Measurements from ENCODE around the gene UBA6.
A peak's percentile ranks its signal among the peaks of the same experiment; 100 is the strongest.
"Not testable (repeated sequence)": the region's sequence is repeated elsewhere in the genome, so short reads cannot be mapped to it uniquely, and the experiment has no call there.

The UBA6 gene

DNA sequence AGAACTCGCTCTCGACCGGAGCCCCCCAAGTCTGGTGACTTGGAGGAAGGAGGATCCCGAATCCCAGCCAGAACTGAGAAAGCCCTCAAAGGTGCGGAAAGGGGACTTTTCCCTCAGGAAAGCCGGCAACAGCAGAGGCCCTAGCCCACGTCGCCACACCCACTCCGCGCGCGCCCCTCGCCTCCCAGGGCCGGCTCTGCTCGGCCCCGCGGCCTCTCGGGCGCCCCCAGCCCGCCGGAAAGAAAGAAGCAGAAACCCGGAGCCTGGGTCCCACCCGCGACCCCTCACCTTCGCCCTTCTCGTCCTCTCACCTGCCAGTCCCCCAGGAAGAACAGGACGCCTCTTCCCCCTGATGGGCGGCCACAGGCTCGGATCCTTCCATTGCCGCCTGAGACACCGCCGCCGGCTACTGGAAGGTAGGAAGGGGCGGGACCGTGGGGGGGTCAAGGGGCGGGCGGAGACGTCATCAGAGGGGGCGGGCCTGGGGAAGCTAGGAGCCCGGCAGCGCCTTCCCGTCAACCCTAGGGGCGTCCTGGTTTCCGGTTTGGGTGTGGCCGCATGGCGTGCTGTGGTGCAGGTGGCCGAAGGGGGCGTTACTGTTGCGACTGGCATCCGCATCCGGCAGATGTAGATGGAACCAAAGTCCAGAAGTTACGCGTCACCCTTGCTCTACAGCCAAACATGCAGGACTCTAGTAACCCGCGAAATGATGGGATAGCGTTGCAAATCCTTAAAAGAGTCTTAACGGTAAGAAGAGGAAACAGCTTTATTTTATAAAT, at the start of gene UBA6:
Gene UBA6, minus strand, starts transcription at position 418 of the 779 bp plus-strand sequence. Its CDS starts 36 bp downstream, at position 382.
- peak; percentile 85 to 89 (median 87) for DNase-seq (ENCODE audit: low read depth in 3 of 3, low spot score in 1 of 3)

DNA sequence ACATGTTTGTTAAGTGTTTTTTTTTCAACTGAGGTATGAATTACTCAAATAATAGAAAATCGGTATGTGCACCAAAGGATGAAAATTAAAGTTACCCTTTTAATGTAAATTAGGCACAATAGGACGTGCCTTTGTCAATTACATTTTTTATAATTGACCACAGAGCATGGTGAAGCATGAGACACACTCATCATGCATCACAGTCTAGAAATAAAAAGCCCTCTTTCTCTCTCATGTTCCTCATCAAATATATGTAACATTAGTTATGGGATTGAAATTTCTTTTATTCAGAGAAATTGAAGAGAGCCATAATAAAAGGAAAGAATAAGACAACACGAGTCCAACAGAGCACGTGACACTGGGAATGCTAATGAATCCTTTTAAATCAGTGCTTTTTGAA, 49.7 kb upstream of the UBA6 start:
- no peak for DNase-seq (ENCODE audit: low read depth in 3 of 3, low spot score in 1 of 3)

DNA sequence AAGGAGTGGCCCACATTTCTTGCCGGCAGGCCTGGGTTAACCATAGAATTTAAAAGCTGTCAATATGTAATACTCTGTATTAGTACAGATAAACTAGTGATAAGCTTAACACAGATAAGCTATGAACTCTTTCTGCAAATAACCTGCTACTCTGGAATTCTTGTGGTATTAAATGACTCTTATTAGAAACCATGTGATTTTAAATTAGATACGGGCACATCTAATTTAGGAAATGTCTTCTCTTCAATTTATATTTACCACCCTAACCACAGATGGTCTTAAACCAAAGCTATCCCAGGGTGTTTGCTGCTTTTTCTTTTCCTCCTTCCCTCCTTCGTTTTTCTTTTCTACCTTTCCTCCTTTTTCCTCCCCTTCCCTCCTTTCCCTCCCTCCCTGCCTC, 48.3 kb upstream of the UBA6 start:
- DNase-seq (ENCODE audit: low read depth in 3 of 3, low spot score in 1 of 3) = no peak

DNA sequence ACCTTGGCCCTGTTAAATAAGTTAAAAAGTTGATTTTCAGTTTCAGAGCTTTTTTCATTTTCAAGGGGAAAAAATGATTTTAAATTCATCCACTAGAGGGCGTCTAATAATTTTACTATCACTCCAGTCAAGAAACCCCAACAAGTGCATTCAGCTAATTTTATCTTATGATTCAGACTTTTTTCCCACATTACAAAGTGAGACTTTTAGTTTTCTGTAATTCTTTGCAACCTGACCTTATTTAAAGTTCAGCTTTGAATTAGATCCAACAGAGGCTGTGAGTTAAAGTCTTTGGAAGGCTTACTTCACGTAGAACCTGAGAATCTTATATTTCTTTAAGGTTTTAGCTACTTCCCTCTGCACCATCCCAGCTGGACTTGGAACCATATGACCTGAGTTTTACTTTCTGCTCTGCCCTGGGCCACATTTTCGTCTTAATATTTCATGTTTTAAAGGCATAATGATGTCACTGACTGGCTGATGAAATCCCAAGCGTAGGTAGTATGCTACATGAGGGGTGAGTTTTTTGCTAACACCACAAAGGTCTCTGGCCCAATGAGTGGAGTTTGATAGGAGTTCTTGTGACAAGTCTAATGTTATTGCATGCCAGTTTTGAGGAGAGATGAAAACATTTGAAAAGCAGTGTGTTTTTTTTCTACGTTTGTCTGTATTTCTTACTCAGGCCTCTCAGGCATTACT, 46.0 kb upstream of the UBA6 start:
- no peak for DNase-seq (ENCODE audit: low read depth in 3 of 3, low spot score in 1 of 3)

DNA sequence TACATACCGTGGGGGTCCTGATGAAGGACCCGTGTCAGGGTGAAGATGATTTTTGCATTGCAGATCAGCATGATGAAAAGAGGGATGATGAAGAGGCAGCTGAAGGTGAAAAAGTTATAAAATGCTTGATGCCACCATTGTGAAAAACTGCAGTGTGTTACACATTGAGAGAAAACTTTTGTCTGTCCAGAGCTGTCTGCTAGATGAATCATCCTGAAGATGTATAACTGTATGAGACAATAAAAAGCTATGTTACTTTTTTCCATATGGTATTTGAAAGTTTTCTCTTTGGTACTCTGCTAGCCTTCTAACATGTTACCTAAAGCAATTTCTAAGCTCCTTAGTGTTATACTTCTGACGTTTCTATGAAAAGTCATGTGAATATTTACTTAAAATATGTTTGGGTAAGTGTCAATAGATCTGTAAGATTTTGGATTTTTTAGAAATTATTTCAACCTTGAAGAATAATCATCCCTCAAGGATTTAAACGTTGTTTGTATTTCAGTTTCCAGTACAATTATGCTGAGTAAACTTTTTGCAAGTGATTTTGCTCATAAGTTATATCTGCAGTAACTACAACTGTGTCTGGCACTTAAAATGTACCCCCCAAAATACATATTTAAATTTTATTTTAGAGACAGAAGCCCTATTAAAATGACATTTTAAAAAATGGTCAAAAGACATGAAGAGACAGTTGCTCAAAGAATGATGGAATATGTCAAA, 43.8 kb upstream of the UBA6 start:
- DNase-seq (ENCODE audit: low read depth in 3 of 3, low spot score in 1 of 3) = no peak

DNA sequence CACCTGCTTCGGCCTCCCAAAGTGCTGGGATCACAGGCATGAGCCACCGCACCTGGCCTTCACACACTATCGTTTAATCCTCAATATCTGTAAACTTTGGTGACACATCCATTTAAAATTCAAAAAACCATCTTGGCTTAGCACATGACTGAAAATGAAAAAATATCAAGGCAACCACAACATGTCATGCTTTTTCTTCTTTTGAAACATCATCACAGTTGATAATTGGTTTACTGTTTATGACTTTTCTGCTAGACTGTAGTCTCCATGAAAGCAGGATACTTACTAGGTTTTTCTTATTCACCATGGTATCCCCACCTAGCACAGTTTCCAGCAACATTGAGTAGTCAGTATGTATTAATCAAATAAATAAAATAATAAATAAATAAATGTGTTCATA, 42.2 kb upstream of the UBA6 start:
- DNase-seq (ENCODE audit: low read depth in 3 of 3, low spot score in 1 of 3) = no peak

DNA sequence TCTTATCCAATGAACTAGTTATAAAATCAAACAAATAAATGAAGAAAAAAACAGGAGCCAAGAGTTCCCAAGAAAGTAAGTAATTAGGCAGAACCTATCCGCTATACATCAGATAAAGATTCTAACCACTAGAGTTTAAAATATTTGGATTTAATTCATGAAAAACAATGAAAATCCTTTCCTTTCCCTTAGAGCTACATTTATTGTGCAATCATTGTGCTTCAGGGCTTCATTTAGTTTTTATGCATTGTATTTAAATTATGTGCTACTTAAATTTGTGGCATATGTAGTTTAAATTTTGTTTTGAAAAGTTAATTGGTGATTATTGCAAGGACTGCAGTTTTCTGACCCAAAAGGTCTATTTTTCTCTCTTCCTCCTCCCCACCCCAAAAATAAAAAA, 35.3 kb upstream of the UBA6 start:
- no peak for DNase-seq (ENCODE audit: low read depth in 3 of 3, low spot score in 1 of 3)

DNA sequence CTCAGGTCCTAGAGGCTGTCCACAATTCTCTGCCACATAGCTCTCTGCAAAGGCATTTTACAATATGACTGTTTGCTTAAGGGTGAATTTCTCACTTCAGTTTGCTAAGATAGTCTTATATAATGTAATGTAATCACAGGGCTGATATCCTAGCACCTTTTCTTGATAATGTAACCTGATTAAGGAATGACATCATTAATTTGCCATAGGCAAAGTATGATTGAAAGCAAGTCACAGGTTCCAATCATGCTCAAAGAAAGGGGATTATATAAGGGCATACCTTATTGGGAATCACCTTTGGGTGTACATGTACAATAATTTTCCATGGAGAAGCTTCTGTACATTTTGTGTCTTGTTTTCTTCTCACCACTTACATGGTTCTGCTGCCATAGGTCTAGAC, 34.4 kb upstream of the UBA6 start:
- no peak for DNase-seq (ENCODE audit: low read depth in 3 of 3, low spot score in 1 of 3)

DNA sequence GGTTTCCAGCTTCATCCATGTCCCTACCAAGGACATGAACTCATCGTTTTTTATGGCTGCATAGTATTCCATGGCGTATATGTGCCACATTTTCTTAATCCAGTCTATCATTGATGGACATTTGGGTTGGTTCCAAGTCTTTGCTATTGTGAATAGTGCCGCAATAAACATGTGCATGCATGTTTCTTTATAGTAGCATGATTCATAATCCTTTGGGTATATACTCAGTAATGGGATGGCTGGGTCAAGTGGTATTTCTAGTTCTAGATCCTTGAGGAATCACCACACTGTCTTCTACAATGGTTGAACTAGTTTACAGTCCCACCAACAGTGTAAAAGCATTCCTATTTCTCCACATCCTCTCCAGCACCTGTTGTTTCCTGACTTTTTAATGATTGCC, 29.6 kb upstream of the UBA6 start:
- not testable (repeated sequence) for DNase-seq (ENCODE audit: low read depth in 3 of 3, low spot score in 1 of 3)

DNA sequence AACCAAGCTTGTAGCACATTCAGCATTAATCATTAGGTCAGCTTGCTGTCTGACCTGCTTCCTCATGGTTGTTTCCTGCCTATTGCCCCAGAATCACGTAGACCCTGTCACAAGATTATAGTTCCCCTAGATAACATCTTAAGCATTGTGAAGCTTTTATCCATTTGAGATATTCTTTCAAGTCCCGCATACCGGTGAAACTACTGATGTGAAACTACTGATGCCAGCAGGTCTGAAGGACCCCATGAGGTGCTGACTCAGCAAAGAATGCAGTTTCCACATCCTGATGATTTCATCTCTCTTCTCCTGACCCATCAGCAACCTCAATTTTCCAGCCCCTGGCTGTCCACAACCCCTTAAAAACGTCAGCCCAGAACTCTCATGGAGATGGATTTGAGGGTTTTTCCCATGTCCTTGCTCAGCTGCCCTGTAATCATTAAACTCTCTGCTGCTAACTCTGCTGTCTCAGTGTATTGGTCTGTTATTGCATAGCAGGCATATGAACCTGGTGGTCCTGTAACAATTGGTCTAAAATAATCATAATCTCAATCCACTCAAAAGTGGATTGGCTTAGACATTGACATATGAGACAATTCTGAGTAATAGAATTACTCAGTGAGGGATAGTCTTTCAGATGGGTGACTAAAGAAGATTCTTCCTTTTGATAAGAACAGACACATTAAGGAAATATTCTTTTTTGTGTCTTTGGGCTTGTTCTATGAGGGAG, 26.3 kb upstream of the UBA6 start:
- no peak for DNase-seq (ENCODE audit: low read depth in 3 of 3, low spot score in 1 of 3)

DNA sequence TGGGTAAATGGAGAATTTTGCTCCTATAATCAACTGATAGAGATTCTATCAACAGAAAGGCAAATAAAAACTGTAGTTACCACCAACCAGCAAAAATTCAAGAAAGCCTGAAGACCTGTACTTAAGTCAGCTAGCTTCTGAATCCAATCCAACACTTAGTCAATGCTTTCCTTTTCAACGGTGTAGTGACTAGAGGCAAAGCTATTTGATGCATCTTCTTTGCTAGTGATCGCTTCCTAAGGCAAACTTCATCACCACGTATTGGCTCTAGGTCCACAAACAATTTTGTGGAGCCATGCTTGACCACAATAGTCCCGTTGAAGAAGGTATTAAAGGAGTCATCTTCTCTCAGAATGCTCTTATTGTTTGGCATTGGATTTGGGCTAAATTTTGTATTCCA, 25.0 kb upstream of the UBA6 start:
- no peak for DNase-seq (ENCODE audit: low read depth in 3 of 3, low spot score in 1 of 3)

DNA sequence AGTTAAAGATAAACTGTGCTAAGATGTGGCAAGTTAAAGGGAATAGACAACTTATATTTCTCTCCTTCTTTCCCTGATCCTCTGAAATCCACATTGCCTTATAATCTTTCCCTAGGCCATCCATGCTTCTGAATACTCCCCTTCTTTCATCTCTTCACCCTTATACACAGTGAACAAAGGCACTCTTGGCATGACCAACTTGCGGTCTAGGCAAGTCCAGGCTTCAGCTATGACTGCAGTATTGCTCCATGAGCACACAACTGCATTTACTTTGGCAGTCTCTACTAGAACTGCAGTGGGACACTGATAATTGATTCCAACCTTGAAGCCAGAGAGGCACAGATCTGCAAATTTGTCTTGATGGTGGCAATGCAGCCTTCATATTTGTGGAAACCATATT, 24.2 kb upstream of the UBA6 start:
- DNase-seq (ENCODE audit: low read depth in 3 of 3, low spot score in 1 of 3) = no peak

DNA sequence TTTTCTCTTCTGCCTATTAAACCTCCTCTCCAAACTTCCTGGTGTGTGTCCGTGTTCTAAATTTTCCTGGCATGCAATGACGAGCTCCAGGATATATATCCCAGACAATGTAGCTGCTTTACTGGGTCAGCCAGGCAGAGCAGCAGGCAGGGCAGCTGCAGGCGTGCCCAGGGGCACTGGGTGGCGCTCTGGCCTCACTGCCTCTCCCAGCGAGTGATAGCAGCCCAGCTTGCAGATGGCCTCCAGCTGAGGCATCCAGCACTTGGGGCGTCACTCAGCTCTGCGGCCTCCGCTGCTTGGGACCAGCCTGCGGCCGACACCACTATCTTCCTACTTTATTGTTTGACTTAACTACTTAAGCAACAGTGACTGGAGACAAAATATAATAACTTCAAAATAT, 23.0 kb upstream of the UBA6 start:
- DNase-seq (ENCODE audit: low read depth in 3 of 3, low spot score in 1 of 3) = no peak

DNA sequence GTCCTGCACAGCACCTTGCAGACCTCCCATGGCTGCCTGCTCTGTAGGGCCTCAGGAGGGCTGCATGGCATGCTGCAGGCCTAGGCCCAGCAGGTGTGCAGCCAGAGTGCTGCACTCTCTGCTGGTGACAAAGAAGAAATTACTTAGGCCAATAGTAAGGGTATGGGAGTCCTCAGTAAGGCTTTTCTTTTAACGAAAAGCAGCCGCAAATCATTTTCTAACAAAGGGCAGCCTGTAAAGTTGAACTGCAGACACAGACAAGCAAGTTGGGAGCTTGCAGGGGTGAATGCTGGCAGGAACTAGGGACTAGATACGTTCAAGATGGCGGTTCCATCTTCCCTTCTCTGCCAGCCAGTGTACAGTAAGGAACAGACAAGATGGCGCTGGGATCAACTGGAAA, 22.4 kb upstream of the UBA6 start:
- DNase-seq (ENCODE audit: low read depth in 3 of 3, low spot score in 1 of 3) = no peak

DNA sequence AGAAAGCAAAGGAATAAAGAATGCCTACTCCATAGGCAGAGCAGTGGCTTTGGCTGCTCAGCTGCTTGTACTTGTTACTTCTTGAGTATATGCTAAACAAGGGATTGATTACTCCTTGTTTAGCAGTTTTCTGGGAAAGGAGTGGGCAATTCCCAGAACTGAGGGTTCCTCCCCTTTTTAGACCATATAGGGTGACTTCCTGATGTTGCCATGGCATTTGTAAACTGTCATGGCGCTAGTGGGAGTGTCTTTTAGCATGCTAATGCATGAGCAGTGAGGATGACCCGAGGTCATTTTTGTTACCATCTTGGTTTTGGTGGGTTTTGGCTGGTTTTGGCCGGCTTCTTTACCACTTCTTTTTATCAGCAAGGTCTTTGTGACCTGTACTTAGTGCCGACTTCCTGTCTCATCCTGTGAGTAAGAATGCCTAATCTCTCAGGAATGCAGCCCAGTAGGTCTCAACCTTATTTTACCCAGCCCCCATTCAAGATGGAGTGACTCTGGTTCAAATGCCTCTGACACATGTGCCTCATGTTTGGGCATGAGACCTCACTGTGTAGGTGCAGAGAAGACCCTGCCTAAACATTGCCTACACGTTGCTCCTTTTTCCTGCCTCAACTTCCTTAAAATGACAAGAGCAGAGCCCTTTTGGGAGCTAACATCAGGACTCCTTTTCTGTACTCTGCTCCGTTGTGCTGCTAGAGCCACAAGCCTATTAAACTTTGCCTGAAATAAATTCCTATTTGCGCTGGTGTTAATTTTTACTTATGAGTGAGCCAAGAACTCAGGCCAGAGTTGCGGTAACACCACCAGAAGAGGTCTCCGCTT, 21.0 kb upstream of the UBA6 start:
- DNase-seq (ENCODE audit: low read depth in 3 of 3, low spot score in 1 of 3) = no peak

DNA sequence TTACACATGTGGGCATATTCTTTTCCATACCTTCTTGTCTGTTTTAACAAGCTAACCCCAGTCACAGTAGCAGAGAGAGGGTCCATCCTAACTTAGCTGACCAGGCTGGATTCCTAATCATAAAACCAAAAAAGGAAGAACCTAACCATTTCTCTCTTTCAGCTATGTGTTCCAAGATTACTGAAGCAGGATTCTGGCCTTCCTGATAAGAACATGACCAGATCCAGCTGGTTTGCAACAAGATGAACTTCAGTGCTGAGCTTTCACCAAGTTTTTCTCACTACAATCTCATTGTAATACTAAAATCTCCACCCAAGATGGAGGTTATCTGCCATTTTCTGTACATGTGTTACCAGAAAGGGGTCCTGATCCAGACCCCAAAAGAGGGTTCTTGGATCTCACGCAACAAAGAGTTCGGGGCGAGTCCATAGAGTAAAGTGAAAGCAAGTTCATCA, 20.4 kb upstream of the UBA6 start:
- DNase-seq (ENCODE audit: low read depth in 3 of 3, low spot score in 1 of 3) = no peak

DNA sequence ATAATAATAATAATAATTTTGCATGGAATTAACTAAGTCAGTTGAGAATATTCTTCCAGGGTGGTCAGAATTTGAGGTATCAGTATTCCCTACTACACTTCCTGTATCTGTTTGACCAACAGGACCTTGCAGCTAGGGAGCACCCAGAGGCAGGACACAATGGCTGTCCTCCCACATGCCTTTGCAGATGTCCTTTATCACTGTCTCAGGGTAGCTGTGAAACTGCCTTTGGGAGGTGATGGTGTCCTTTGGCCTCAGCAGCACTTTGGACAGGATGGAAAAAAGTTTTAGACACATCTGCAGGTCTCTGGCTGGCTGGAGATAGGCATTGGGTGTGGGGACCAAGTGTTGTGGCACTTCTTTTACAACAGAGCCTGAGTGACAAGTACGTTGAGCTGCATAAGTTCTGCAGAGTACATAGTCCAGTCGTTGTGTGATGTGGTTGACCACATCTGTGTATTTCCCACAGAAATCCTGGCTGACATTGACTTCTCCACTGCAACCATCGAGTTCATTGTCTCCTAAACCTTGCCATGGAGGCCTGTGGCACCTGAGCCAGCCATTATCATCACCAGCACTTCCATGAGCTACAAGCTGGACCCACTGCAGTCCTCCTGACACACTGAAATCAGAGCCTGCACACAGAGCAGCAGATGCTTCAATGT, 19.1 kb upstream of the UBA6 start:
- DNase-seq (ENCODE audit: low read depth in 3 of 3, low spot score in 1 of 3) = no peak

DNA sequence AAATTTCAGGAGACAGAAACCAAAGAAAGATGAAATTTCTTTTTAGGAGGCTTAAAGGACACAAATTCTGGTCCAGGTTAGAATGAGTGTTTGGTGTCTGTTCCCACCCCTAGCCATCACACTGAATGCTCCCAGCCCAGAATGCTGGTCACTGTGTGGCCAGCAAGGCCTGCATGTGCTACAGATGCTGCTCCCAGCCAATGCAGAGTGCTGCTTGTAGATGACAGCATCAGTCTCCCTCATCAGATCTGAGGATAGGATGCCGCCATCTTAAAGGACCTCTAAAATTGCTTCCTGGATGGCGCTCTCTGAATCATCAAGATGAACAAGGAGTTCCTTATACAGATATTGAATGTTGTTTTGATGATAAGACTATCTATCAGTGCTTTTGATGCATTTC, 17.9 kb upstream of the UBA6 start:
- no peak for DNase-seq (ENCODE audit: low read depth in 3 of 3, low spot score in 1 of 3)

DNA sequence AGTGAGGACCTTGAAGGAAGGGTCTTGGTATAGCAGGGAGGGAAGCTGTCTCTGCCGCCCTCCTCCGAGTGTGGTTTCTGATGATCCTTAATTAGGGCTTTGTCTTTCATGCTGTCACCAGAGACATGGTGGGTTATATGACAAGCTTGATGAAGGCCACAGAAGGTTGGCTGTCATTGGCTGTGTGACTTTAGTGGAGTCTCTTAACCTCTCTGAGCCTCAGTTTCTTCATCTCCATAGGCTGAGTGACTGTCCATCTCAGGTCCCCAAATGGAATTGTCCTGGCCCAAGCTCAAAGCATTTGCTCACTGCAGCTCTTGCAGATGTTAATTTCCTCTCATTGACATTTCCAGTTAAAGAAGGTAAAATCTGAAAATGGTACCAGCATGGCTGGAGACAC, 16.6 kb upstream of the UBA6 start:
- DNase-seq (ENCODE audit: low read depth in 3 of 3, low spot score in 1 of 3) = no peak

DNA sequence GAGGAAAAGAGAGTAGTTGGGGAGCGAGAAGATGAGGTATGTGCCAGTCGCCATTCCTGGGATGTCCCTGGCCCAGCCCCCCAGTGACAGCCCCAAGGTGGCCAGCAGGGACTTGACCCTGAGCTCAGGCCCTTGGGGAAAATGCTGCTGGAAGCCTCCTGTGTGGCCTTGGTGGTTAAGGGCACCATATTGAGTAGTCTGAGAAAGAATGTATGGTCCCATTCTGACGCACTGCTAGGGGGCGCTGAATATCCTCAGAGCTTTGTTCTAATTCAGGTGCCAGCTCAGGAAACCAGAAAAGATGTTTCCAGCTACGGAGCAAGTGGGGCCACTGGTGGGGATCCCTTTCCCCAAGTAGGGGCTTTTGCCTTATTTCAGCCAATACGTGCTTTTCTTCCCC, 14.0 kb upstream of the UBA6 start:
- no peak for DNase-seq (ENCODE audit: low read depth in 3 of 3, low spot score in 1 of 3)

All from stimulated activated CD4-positive, alpha-beta T cell treated with anti-CD3 and anti-CD28 coated beads, TNF-alpha, amount 100 ng/mL, for 1 hour (primary cell).